Activated effector memory CD4-positive, alpha-beta T cell treated with anti-CD3 and anti-CD28 coated beads, Interleukin-2, amount 50 U/mL, for 16 hours (primary cell): ENCODE measurements around the gene PRDM15.

Source experiments
- DNase-seq: peaks from one replicate; pipeline ENCODE4 v3.0.0-alpha.2; 2020

PRDM15 gene

GRCh38 chr21:41879190-41879998, at the start of gene PRDM15:
TSS of gene PRDM15 (minus strand) at chr21:41879344. CDS start at chr21:41860363, 18,981 bp downstream.
- DNase-seq: peak; percentile 94

GRCh38 chr21:41928621-41929220, 49.6 kb upstream of the PRDM15 start:
- DNase-seq: no peak

GRCh38 chr21:41927727-41928409, 48.7 kb upstream of the PRDM15 start:
- DNase-seq: no peak

- DNase-seq: no peak
Observed at GRCh38 chr21:41926807-41927171, 47.6 kb upstream of the PRDM15 start.

- peak; percentile 65 for DNase-seq
Observed at GRCh38 chr21:41926117-41926806, 47.1 kb upstream of the PRDM15 start.

- DNase-seq: no peak
Observed at GRCh38 chr21:41925767-41926116, 46.6 kb upstream of the PRDM15 start.

- DNase-seq: no peak
Observed at GRCh38 chr21:41924368-41924754, 45.2 kb upstream of the PRDM15 start.

- no peak for DNase-seq
Observed at GRCh38 chr21:41923631-41924367, 44.7 kb upstream of the PRDM15 start.

GRCh38 chr21:41923186-41923585, 44.0 kb upstream of the PRDM15 start:
- DNase-seq: no peak

GRCh38 chr21:41921021-41921420, 41.9 kb upstream of the PRDM15 start:
- DNase-seq: no peak

GRCh38 chr21:41920476-41920875, 41.3 kb upstream of the PRDM15 start:
- DNase-seq: no peak

GRCh38 chr21:41919666-41920398, 40.7 kb upstream of the PRDM15 start:
- no peak for DNase-seq

- DNase-seq: no peak
Observed at GRCh38 chr21:41918561-41919358, 39.6 kb upstream of the PRDM15 start.

- no peak for DNase-seq
Observed at GRCh38 chr21:41917531-41917930, 38.4 kb upstream of the PRDM15 start.

- DNase-seq: no peak
Observed at GRCh38 chr21:41916888-41917433, 37.8 kb upstream of the PRDM15 start.

- DNase-seq: no peak
Observed at GRCh38 chr21:41914965-41915364, 35.8 kb upstream of the PRDM15 start.

GRCh38 chr21:41914358-41914757, 35.2 kb upstream of the PRDM15 start:
- DNase-seq: no peak

- no peak for DNase-seq
Observed at GRCh38 chr21:41913230-41913629, 34.1 kb upstream of the PRDM15 start.

- DNase-seq: no peak
Observed at GRCh38 chr21:41908829-41909228, 29.7 kb upstream of the PRDM15 start.

GRCh38 chr21:41907496-41908258, 28.5 kb upstream of the PRDM15 start:
- DNase-seq: no peak
